Measurements from ENCODE around the gene CDC20. TPM values are rescaled to one million over a fixed set of nuclear protein-coding genes. Genes with fewer than 3 reads are reported as not detected.

Gene CDC20
- total and polyA plus RNA-seq, 2 donors (not counting 1 experiment from before 2014, with no cell fraction given): 1.1 to 1.5 TPM

- Mint-ChIP-seq H3K4me1 (peaks cover 15% of the 10 kb centered on the region), H3K27ac (no peak overlapping the region), H3K9me3 (ENCODE audit: insufficient read depth) (no peaks in the 10 kb centered on the region), H3K4me3 (no peak overlapping the region), H3K27me3 (no peaks in the 10 kb centered on the region)
- no peaks in the 10 kb centered on the region for H3K79me2 ChIP-seq (ENCODE audit: control insufficient read depth, insufficient read depth, low read length)
- DNase-seq (no peak), ATAC-seq (ENCODE audit: low read depth) (no peak)
- 25% methylated on average over 1 of the region's 3 CpGs for WGBS (ENCODE audit: insufficient coverage)
- intact Hi-C loops (cut with micrococcal nuclease): no loop called here
- no peaks in the 10 kb centered on the region for H3K36me3 ChIP-seq (replicated peaks in 1 of 2; ENCODE audit: control extremely low read depth in 1 of 2, control insufficient read depth in 1 of 2, extremely low read depth in 1 of 2, insufficient read depth in 2 of 2, low read length in 1 of 2)
- H3K4me3 ChIP-seq (ENCODE audit: control extremely low read depth in 1 of 5, extremely low read depth in 1 of 5, insufficient read depth in 1 of 5, low read depth in 2 of 5, low read length in 4 of 5): no peak overlapping the region
- peaks cover 6 to 8% of the 10 kb centered on the region in 2 donors for H3K4me1 ChIP-seq (ENCODE audit: control insufficient read depth in 2 of 2, insufficient read depth in 2 of 2, low read length in 2 of 2)
- TF ChIP-seq EZH2 (IDR thresholded peaks at IDR 0.05; ENCODE audit: borderline replicate concordance, insufficient read depth, low read depth, low read length, poor library complexity, severe bottlenecking): no peak
- TF ChIP-seq, protein P1, sequence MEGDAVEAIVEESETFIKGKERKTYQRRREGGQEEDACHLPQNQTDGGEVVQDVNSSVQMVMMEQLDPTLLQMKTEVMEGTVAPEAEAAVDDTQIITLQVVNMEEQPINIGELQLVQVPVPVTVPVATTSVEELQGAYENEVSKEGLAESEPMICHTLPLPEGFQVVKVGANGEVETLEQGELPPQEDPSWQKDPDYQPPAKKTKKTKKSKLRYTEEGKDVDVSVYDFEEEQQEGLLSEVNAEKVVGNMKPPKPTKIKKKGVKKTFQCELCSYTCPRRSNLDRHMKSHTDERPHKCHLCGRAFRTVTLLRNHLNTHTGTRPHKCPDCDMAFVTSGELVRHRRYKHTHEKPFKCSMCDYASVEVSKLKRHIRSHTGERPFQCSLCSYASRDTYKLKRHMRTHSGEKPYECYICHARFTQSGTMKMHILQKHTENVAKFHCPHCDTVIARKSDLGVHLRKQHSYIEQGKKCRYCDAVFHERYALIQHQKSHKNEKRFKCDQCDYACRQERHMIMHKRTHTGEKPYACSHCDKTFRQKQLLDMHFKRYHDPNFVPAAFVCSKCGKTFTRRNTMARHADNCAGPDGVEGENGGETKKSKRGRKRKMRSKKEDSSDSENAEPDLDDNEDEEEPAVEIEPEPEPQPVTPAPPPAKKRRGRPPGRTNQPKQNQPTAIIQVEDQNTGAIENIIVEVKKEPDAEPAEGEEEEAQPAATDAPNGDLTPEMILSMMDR (IDR thresholded peaks at IDR 0.05): no peak
- H4K20me1 ChIP-seq (ENCODE audit: control insufficient read depth, insufficient read depth, low read length, poor library complexity, severe bottlenecking): no peaks in the 10 kb centered on the region
- no peak overlapping the region for H2AFZ ChIP-seq (ENCODE audit: insufficient read depth, low read depth, low read length, poor library complexity, severe bottlenecking)
- CTCF ChIA-PET: interaction anchor here (0.6 kb wide), 1 partner anchor 29 kb away, joined by 3 read pairs; no protein-coding TSS in a partner anchor
- no peak overlapping the region for H3K27ac ChIP-seq (ENCODE audit: low read length in 2 of 2)
- H3K4me2 ChIP-seq (replicated peaks; ENCODE audit: low read depth, low read length, poor library complexity, severe bottlenecking): no peak overlapping the region
- H3K27me3 ChIP-seq (replicated peaks in 1 of 4; ENCODE audit: control extremely low read depth in 1 of 4, control insufficient read depth in 3 of 4, insufficient read depth in 4 of 4, low read length in 3 of 4): no peaks in the 10 kb centered on the region
- no peak overlapping the region for H3K9ac ChIP-seq (ENCODE audit: low read length)
- no peaks in the 10 kb centered on the region for H3K9me3 ChIP-seq (ENCODE audit: control extremely low read depth in 1 of 3, control insufficient read depth in 2 of 3, insufficient read depth in 1 of 3, low read length in 2 of 3)
- POLR2A ChIA-PET: interaction anchor here (0.6 kb wide), 1 partner anchor 10 kb away, joined by 4 read pairs; no protein-coding TSS in a partner anchor
These were observed 5.9 kb upstream of the CDC20 start for GRCh38 chr1:43352881-43353280.

GRCh38 chr1:43354471-43354870 is 4.3 kb upstream of the CDC20 start:
- H3K9me3 Mint-ChIP-seq (ENCODE audit: insufficient read depth): no peaks in the 10 kb centered on the region
- 100% methylated on average over 1 of the region's 2 CpGs for WGBS (ENCODE audit: insufficient coverage)
- Histone ChIP-seq H3K27ac (ENCODE audit: low read length in 2 of 2) (no peak overlapping the region), H3K9ac (ENCODE audit: low read length) (no peak overlapping the region), H3K4me1 (ENCODE audit: control insufficient read depth in 2 of 2, insufficient read depth in 2 of 2, low read length in 2 of 2) (peaks cover 13 to 19% of the 10 kb centered on the region in 2 donors), H3K4me3 (ENCODE audit: control extremely low read depth in 1 of 5, extremely low read depth in 1 of 5, insufficient read depth in 1 of 5, low read depth in 2 of 5, low read length in 4 of 5) (no peak overlapping the region), H2AFZ (ENCODE audit: insufficient read depth, low read depth, low read length, poor library complexity, severe bottlenecking) (no peak overlapping the region), H3K79me2 (ENCODE audit: control insufficient read depth, insufficient read depth, low read length) (peaks cover 5% of the 10 kb centered on the region), H4K20me1 (ENCODE audit: control insufficient read depth, insufficient read depth, low read length, poor library complexity, severe bottlenecking) (no peaks in the 10 kb centered on the region), H3K27me3 (replicated peaks in 1 of 4; ENCODE audit: control extremely low read depth in 1 of 4, control insufficient read depth in 3 of 4, insufficient read depth in 4 of 4, low read length in 3 of 4) (no peaks in the 10 kb centered on the region), H3K9me3 (ENCODE audit: control extremely low read depth in 1 of 3, control insufficient read depth in 2 of 3, insufficient read depth in 1 of 3, low read length in 2 of 3) (no peaks in the 10 kb centered on the region), H3K36me3 (replicated peaks in 1 of 2; ENCODE audit: control extremely low read depth in 1 of 2, control insufficient read depth in 1 of 2, extremely low read depth in 1 of 2, insufficient read depth in 2 of 2, low read length in 1 of 2) (no peaks in the 10 kb centered on the region), H3K4me2 (replicated peaks; ENCODE audit: low read depth, low read length, poor library complexity, severe bottlenecking) (no peak overlapping the region)
- H3K27ac Mint-ChIP-seq: no peak overlapping the region
- no peak overlapping the region for H3K4me3 Mint-ChIP-seq
- CTCF ChIA-PET: interaction anchor here (0.7 to 1.1 kb wide), 3 partner anchors 83 to 871 kb away, joined by 3 read pairs; no protein-coding TSS in a partner anchor
- TF ChIP-seq EZH2 (IDR thresholded peaks at IDR 0.05; ENCODE audit: borderline replicate concordance, insufficient read depth, low read depth, low read length, poor library complexity, severe bottlenecking): no peak
- TF ChIP-seq, protein P1 (IDR thresholded peaks at IDR 0.05): no peak
- H3K4me1 Mint-ChIP-seq: peaks cover 18% of the 10 kb centered on the region
- intact Hi-C loops (cut with micrococcal nuclease): no loop called here
- H3K27me3 Mint-ChIP-seq: no peaks in the 10 kb centered on the region
- DNase-seq (no peak), ATAC-seq (ENCODE audit: low read depth) (no peak)
- POLR2A ChIA-PET: interaction anchor here (1.0 kb wide), 1 partner anchor 115 kb away, joined by 3 read pairs; no protein-coding TSS in a partner anchor
